Jurkat, Clone E6-1 (cell line): Measurements from ENCODE around the gene AP4M1. TPM values are rescaled to one million over a fixed set of nuclear protein-coding genes. Genes with fewer than 3 reads are reported as not detected.

Experiments used
- DNase-seq: peaks from one replicate; pipeline ENCODE4 v3.0.0-alpha.2; 2011; ENCODE audit warnings: low read depth, low spot score
- H3K4me3 ChIP-seq: 2 replicates; pipeline ENCODE4 v1.5.1; 2011; ENCODE audit warnings: mild to moderate bottlenecking, low read length, control low read depth, moderate library complexity
- polyA plus RNA-seq: library from polyadenylated mRNA; unstranded; fragments of >200 nt; gene quantifications from one replicate; pipeline ENCODE4 v1.2.1, GENCODE V29; 2012; ENCODE audit warnings: missing spikeins; ENCODE audit not compliant: insufficient read length, insufficient read depth

The AP4M1 gene
- polyA plus RNA-seq = 35.9 TPM

GRCh38 chr7:100101016-100101862 lies at the start of gene AP4M1, which contains the start of gene MCM7:
Gene AP4M1, plus strand, starts transcription at chr7:100101643. Its CDS starts 72 bp downstream, at chr7:100101715.
Gene MCM7, minus strand, starts transcription at chr7:100101397. Its CDS starts 103 bp downstream, at chr7:100101294.
- H3K4me3 ChIP-seq = peak within 1 kb of the TSS; percentile 96
- DNase-seq = peak; percentile 95

DNA sequence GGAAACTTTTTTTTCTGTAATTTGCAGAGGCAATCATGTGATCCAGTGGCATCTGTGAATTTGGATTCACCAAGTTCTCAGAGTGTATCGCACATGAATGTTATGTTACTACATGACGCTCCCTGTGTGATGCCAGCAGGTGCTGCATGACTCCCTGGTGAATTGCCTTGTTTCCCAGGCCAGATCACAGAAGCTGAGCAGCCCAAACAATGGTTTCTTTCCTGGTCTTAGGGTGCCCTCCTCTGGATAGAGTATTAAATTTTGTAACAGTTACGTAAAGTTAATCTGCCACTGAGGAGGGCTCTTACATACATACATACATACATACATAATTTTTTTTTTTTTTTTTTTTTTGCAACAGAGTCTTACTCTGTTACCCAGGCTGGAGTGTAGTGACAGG lies 48.2 kb upstream of the AP4M1 start:
- H3K4me3 ChIP-seq = no peak overlapping the region
- peak; percentile 60 for DNase-seq

- DNase-seq = no peak
These were observed 44.4 kb upstream of the AP4M1 start for GRCh38 chr7:100057006-100057405.

DNA sequence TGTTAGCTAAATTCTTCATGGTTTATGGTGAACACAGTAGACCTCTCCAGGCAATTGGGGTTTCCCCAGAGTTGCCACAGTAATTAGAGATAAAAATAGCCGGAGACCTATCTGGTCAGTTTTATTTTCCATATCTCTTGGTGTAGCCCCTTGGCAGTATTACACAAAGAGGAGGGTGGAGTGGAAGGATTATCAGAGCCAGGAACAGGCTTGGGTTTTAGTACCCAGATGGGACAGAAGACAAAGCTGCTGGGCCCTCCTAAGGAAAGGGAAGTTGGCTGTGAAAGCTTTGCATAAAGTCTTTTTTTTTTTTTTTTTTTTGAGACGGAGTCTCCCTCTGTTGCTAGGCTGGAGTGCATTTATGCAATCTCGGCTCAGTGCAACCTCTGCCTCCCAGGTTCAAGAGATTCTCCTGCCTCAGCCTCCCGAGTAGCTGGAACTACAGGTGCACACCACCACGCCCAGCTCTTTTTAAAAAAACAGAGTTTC lies 42.1 kb upstream of the AP4M1 start:
- H3K4me3 ChIP-seq = no peak overlapping the region
- no peak for DNase-seq

More at GRCh38 chr7:100057006-100057405, 44.4 kb upstream of the AP4M1 start:
- no peak overlapping the region for H3K4me3 ChIP-seq

DNA sequence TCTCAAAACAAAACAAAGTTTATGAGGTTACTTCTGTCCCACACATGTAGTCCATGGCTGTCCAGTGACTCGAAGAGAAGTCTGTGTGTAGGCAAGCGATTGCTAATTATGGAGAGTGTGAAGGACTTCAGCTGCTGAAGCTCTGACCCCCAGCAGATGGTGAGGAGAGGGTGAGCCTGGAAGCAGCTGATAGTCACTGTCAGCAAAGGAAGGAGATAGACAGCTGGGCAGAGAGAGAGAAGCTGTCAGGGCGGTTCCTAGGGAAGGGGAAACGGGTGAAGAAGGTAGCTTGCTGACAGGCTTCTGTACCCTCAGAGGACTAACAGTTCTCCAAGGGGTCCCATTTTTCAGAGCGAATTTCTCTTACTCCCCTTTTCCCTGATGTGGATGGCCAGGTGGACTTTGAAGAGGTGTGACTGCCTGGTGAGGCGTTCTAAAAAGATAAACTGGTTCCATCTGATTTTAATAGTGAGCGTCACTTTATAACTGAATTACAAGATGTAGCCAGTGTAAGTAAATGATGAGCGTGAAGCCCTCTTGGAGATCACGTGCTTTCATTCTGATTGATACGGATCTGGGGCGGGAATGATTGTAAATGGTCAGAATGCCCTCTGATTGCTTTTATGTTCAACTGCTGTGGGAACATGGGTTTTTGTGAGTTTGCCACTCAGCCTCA lies 39.8 kb upstream of the AP4M1 start:
- no peak overlapping the region for H3K4me3 ChIP-seq
- no peak for DNase-seq

GRCh38 chr7:100063376-100063775 lies 38.1 kb upstream of the AP4M1 start:
- no peak overlapping the region for H3K4me3 ChIP-seq

DNA sequence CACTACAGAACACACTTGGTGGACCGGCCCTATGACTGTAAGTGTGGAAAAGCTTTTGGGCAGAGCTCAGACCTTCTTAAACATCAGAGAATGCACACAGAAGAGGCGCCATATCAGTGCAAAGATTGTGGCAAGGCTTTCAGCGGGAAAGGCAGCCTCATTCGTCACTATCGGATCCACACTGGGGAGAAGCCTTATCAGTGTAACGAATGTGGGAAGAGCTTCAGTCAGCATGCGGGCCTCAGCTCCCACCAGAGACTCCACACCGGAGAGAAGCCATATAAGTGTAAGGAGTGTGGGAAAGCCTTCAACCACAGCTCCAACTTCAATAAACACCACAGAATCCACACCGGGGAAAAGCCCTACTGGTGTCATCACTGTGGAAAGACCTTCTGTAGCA lies 37.3 kb upstream of the AP4M1 start:
- no peak overlapping the region for H3K4me3 ChIP-seq
- no peak for DNase-seq

More at GRCh38 chr7:100063376-100063775, 38.1 kb upstream of the AP4M1 start:
- no peak for DNase-seq

DNA sequence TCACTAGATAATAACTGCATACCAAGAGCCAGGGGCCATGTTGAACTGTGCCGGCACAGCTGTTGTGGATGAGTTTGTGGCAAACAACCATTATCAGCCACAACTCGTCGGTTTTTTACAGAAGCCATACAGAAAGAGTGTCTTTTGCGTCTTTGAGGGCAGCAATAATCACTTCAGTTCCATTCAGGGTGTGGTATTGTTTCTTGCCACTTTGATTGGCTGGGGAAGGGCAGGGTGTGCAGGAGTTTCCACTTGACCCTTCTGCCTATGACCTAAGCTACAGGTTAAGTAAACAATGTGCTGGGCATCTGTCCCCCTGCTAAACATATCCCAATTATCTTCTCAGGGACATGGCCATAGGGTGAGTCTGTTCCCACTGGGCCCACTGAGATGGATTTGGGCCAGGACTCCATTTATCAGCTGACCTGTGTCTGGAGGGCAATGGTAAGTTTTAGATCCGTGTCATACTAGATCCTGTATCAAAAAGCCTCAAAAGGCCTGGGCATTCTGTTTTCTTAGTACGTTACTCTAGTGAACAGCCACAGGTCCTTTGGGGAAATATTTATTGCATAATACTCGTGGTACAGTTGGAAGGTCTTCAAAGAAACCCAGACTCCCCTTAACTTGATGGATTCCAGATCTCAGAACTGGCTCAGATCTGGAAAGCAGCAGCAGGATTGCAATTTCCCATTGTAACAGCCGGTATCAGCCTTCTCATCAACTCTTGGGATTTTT lies 35.8 kb upstream of the AP4M1 start:
- no peak for DNase-seq
- H3K4me3 ChIP-seq = no peak overlapping the region

- DNase-seq = no peak
- H3K4me3 ChIP-seq = no peak overlapping the region
These were observed 34.5 kb upstream of the AP4M1 start for GRCh38 chr7:100066953-100067352.

GRCh38 chr7:100069991-100070390 lies 31.5 kb upstream of the AP4M1 start:
- H3K4me3 ChIP-seq = no peak overlapping the region
- no peak for DNase-seq

GRCh38 chr7:100071018-100071723 lies 30.3 kb upstream of the AP4M1 start:
- H3K4me3 ChIP-seq = no peak overlapping the region
- no peak for DNase-seq

- H3K4me3 ChIP-seq = no peak overlapping the region
- no peak for DNase-seq
These were observed 29.0 kb upstream of the AP4M1 start for GRCh38 chr7:100072462-100072861.

DNA sequence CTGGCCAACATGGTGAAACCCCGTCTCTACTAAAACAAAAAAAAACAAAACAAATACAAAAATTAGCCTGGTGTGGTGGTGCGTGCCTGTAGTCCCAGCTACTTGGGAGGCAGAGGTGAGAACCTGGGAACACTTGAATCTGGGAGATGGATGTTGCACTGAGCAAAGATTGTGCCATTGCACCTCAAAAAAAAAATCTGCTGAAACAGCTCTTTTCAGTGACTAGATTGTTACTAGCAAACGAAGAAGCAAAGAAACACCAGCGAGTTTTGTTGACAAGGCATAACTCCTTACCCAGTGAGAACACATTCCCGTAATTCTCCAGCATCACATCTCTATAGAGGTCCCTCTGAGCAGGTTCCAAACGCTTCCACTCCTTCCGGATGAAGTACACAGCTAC lies 26.6 kb upstream of the AP4M1 start:
- DNase-seq = no peak
- H3K4me3 ChIP-seq = no peak overlapping the region

- no peak for DNase-seq
- no peak overlapping the region for H3K4me3 ChIP-seq
These were observed 26.0 kb upstream of the AP4M1 start for GRCh38 chr7:100075418-100075817.

- H3K4me3 ChIP-seq = no peak overlapping the region
- DNase-seq = no peak
These were observed 24.2 kb upstream of the AP4M1 start for GRCh38 chr7:100077205-100077604.

DNA sequence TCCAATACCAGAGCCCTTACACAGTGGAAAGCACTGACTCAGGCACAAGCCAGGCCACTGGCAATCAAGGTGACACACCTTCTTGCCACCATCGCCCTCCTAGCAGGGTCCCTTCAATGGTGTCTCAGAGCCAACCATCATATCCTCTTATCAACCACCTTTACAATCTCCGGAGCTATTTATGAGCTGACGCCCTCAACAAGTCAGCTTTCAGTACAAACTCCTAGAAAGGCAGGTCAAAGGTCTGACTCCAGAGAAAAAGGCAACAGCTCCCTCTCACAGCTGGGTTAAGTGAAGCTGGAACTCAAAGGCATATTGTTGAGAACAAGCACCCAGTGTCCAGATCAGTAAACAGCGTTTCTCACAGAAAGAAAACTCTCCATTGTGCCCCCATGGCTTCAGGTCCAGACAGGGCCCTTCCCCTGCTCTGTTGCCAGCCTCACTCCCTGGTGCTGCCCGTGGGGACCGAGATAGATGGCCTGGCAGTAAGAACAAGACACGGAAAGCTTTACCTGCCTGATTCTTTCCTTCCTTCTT lies 22.4 kb upstream of the AP4M1 start:
- no peak overlapping the region for H3K4me3 ChIP-seq
- no peak for DNase-seq

- DNase-seq = no peak
- peak overlapping the region; percentile 99 for H3K4me3 ChIP-seq
These were observed 20.4 kb upstream of the AP4M1 start for GRCh38 chr7:100080907-100081534.

DNA sequence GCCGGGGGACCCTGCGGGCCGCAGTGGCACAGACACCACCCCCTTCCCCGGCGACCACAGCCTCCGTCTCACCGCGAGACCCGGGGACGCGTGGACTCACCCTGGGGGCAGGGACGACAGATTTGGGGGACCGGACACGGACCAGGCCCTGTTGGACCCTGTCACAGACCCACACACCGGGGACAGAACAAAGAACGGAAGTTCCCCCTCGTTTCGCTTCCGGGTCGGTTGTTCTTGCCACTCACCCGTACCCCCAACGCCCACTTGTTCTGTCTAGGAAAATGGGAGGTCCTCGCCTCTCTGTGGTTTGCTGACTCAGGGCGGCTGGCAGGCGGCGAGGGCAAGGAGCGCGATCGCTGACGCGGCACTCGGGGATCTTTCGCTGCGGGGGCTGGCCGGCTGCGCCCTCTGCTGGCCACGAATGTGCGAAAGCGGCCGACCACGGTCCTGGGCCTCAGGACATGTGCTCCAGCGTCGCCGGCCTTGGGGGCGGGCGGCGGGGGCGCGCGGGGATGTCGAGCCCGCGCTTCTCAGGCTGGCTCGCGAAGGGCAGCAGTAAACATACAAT lies 19.8 kb upstream of the AP4M1 start, which contains the start of gene ZNF3:
Gene ZNF3 (minus strand): TSS at position 189 of the 568 bp plus-strand sequence. CDS start 4,366 bp downstream, outside the sequence.
- peak; percentile 98 for DNase-seq
- peak within 1 kb of the TSS; percentile 99 for H3K4me3 ChIP-seq
